Stimulated activated CD8-positive, alpha-beta memory T cell treated with anti-CD3 and anti-CD28 coated beads, Interleukin-4, amount 100 ng/mL, for 48 hours (primary cell): ENCODE results near the gene TRIM66.

Experiments used
- DNase-seq: peaks from one replicate; pipeline ENCODE4 v3.0.0-alpha.2; 2020

TRIM66 gene

GRCh38 chr11:8654503-8654902 is 28.0 kb downstream of the TRIM66 start:
- DNase-seq, result no peak

- no peak for DNase-seq
These were observed 30.3 kb downstream of the TRIM66 start for GRCh38 chr11:8652140-8652539.

- DNase-seq, result no peak
These were observed 32.0 kb downstream of the TRIM66 start for GRCh38 chr11:8650401-8650990.

GRCh38 chr11:8649361-8649760 is 33.1 kb downstream of the TRIM66 start:
- DNase-seq, result no peak

- no peak for DNase-seq
These were observed 35.6 kb downstream of the TRIM66 start for GRCh38 chr11:8646873-8647272.

- no peak for DNase-seq
These were observed 40.1 kb downstream of the TRIM66 start for GRCh38 chr11:8642196-8642841.

- no peak for DNase-seq
These were observed 41.1 kb downstream of the TRIM66 start for GRCh38 chr11:8641332-8641731.

GRCh38 chr11:8640267-8640906 is 42.1 kb downstream of the TRIM66 start:
- no peak for DNase-seq

GRCh38 chr11:8639655-8640054 is 42.8 kb downstream of the TRIM66 start:
- no peak for DNase-seq

GRCh38 chr11:8638300-8638699 is 44.2 kb downstream of the TRIM66 start:
- no peak for DNase-seq

- no peak for DNase-seq
These were observed 46.3 kb downstream of the TRIM66 start for GRCh38 chr11:8636127-8636526.

GRCh38 chr11:8634498-8634897 is 48.0 kb downstream of the TRIM66 start:
- DNase-seq, result no peak

- no peak for DNase-seq
These were observed 50.9 kb downstream of the TRIM66 start for GRCh38 chr11:8631395-8632118.

GRCh38 chr11:8624698-8625097 is 57.8 kb downstream of the TRIM66 start:
- no peak for DNase-seq

GRCh38 chr11:8621147-8621546 is 61.3 kb downstream of the TRIM66 start:
- no peak for DNase-seq

GRCh38 chr11:8617063-8617462 is 65.4 kb downstream of the TRIM66 start:
- DNase-seq, result no peak

- DNase-seq, result no peak
These were observed 67.0 kb downstream of the TRIM66 start for GRCh38 chr11:8615291-8616032.

- DNase-seq, result no peak
These were observed 68.0 kb downstream of the TRIM66 start for GRCh38 chr11:8614497-8614896.

- no peak for DNase-seq
These were observed 69.4 kb downstream of the TRIM66 start for GRCh38 chr11:8613036-8613435.

GRCh38 chr11:8612522-8612921 is 69.9 kb downstream of the TRIM66 start:
- no peak for DNase-seq

- DNase-seq, result no peak
These were observed 71.8 kb downstream of the TRIM66 start for GRCh38 chr11:8610532-8611116.

- DNase-seq, result no peak
These were observed 73.8 kb downstream of the TRIM66 start for GRCh38 chr11:8608652-8609051.
